ENCODE results near the gene ANKRD10. TPM values are rescaled to one million over a fixed set of nuclear protein-coding genes. Genes with fewer than 3 reads are reported as not detected.

ANKRD10 gene
- total RNA-seq, 1 experiment from 2014 or later: 132 TPM

DNA sequence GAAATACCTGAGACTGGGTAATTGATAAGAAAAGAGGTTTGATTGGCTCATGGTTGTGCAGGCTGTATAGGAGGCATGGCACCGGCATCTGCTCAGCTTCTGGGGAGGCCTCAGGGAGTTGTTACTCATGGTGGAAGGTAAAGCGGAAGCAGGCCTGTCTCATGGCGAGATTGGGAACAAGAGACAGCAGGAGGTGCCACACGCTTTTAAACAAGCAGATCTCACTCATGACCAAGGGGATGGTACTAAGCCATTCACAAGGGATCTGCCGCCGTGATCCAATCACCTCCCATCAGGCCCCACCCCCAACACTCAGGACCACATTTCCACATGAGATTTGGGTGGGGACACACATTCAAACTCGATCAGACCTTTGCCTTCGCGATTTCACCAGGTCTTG is 86.2 kb downstream of the ANKRD10 start:
- Mint-ChIP-seq H3K36me3 (ENCODE audit: insufficient read depth, unreplicated experiment) (no peaks in the 10 kb centered on the region), H3K4me3 (ENCODE audit: unreplicated experiment) (no peak overlapping the region), H3K27me3 (ENCODE audit: insufficient read depth, unreplicated experiment) (no peaks in the 10 kb centered on the region), H3K4me1 (ENCODE audit: low read depth, unreplicated experiment) (no peaks in the 10 kb centered on the region), H3K27ac (ENCODE audit: unreplicated experiment) (no peak overlapping the region), H3K9me3 (ENCODE audit: unreplicated experiment) (no peaks in the 10 kb centered on the region)
- ChIA-PET CTCF (no interaction called here), POLR2A (no interaction called here)
- Histone ChIP-seq H3K9me3 (no peaks in the 10 kb centered on the region), H3K4me1 (no peaks in the 10 kb centered on the region), H3K4me3 (ENCODE audit: low read depth, low read length) (no peak overlapping the region), H3K36me3 (ENCODE audit: control insufficient read depth, insufficient read depth, low read length) (no peaks in the 10 kb centered on the region), H3K27me3 (replicated peaks; ENCODE audit: control insufficient read depth, insufficient read depth, low read length) (no peaks in the 10 kb centered on the region)
- no TSS peak for BruUV-seq (replicated peaks)
- TF ChIP-seq, protein P1, sequence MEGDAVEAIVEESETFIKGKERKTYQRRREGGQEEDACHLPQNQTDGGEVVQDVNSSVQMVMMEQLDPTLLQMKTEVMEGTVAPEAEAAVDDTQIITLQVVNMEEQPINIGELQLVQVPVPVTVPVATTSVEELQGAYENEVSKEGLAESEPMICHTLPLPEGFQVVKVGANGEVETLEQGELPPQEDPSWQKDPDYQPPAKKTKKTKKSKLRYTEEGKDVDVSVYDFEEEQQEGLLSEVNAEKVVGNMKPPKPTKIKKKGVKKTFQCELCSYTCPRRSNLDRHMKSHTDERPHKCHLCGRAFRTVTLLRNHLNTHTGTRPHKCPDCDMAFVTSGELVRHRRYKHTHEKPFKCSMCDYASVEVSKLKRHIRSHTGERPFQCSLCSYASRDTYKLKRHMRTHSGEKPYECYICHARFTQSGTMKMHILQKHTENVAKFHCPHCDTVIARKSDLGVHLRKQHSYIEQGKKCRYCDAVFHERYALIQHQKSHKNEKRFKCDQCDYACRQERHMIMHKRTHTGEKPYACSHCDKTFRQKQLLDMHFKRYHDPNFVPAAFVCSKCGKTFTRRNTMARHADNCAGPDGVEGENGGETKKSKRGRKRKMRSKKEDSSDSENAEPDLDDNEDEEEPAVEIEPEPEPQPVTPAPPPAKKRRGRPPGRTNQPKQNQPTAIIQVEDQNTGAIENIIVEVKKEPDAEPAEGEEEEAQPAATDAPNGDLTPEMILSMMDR (IDR thresholded peaks at IDR 0.05; ENCODE audit: insufficient read depth in 1 of 2, low read depth in 1 of 2, low read length in 1 of 2, severe bottlenecking in 1 of 2, unreplicated experiment in 1 of 2): no peak
- DNase-seq: no peak
- intact Hi-C loops (cut with micrococcal nuclease; ENCODE audit: unreplicated experiment): no loop called here

Other genes with a start within 250 kb of the ANKRD10 start
- gene CARS2, start 209.0 kb downstream of the ANKRD10 start, total RNA-seq (2022): 63.1 and 68.4 TPM in 2 replicates
- gene ING1, start 201.4 kb downstream of the ANKRD10 start, total RNA-seq (2022): 16.4 and 17.9 TPM in 2 replicates
- 60.5 and 65.7 TPM in 2 replicates for gene ARHGEF7, start 200.2 kb upstream of the ANKRD10 start, total RNA-seq (2022)